ENCODE measurements around the gene PIAS3. TPM values are rescaled to one million over a fixed set of nuclear protein-coding genes. Genes with fewer than 3 reads are reported as not detected.
A peak's percentile ranks its signal among the peaks of the same experiment; 100 is the strongest.

Gene PIAS3
- total RNA-seq, 6 donors from 2014 or later = 23.0 to 71.2 (median 29.5) TPM

DNA sequence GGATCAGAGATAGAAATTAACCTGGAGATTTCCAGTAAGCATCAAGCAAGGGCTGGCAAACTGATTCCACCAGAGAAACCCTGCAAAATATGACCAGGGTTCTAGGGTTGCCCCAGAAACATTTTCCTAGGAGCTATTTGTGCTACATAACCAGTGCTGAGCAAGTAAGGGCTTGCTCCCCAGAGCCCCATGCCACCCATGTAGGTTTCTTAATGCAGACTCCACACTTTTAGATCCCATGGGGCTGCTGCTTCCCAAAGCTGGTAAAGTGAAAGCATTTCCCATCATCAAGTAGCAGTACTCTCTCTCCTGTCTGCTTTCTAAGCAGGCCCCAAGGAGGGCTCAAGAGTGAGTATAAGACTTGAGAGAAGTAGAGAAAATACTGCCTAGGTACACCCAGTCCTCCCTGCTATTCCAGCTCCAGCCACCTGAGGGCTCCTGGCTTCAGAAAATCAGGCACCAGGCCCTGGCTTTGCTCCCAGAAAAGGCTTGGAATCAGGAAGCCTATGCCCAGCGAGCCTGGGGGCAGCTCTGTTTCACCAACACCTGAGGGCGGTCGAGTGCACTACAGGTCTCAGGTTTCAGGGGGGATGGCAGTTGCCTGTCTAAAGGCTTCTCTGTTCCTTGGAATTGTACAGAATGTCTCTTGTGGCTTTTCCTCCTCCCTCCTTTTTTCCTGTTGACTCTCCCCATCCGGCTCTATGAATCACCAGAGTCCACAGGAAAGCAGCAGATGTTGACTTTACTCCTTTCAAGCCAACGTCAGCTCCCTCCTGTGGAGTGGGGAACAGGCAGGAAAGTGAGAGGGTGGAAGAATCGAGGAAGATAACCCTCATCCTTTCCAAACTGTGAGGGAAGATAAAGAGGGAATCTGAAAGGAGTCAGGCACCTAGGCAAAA, 33.0 kb upstream of the PIAS3 start:
- peaks cover 27 to 36% (median 30%) of the 10 kb centered on the region in 4 donors for H3K4me1 ChIP-seq
- ATAC-seq (ENCODE audit: low FRiP score in 2 of 2) (peak; percentile 94 to 96), DNase-seq (peak in 1 of 2 donors; percentile 98)
- TF ChIP-seq POLR2A (IDR thresholded peaks at IDR 0.05) = peak in 1 of 4 donors; percentile 40
- peak in 2 of 4 donors; percentile 61 to 93 for TF ChIP-seq EP300 (IDR thresholded peaks at IDR 0.05)
- peak; percentile 87 to 97 (median 94) for TF ChIP-seq CTCF (IDR thresholded peaks at IDR 0.05)
- peak; percentile 83 to 89 for TF ChIP-seq POLR2AphosphoS5 (IDR thresholded peaks at IDR 0.05)
- WGBS, 2 donors = 4 to 13% methylated on average over 5 to 6 of the region's 6 CpGs
- H3K9me3 ChIP-seq = no peaks in the 10 kb centered on the region
- H3K36me3 ChIP-seq = no peaks in the 10 kb centered on the region
- H3K27ac ChIP-seq = peak overlapping the region; percentile 86 to 94 (median 90)
- H3K4me3 ChIP-seq = peak overlapping the region in 1 of 4 donors; percentile 5
- no peaks in the 10 kb centered on the region for H3K27me3 ChIP-seq

DNA sequence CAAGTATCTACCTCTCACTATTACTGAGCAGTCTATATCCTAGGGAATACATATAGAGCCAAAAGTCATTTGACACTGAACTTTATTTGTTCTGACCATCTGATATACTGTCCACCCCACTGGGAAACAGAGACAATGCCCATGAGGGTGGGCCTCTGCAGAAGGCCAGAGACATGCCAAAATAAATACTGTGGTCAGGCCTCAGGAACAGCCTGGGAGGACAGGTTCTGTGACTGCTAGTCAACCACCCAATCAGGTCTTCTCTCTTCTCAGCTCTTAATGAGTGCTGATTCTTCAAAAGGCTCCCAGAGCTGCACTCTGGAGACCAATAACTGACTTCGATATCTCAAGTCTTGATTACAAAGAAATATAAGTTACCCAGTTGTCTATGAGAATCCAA, 32.3 kb upstream of the PIAS3 start:
- DNase-seq = peak in 1 of 2 donors; percentile 74
- H3K9me3 ChIP-seq = no peaks in the 10 kb centered on the region
- no peaks in the 10 kb centered on the region for H3K27me3 ChIP-seq
- peak in 1 of 4 donors; percentile 32 for TF ChIP-seq POLR2A (IDR thresholded peaks at IDR 0.05)
- TF ChIP-seq POLR2AphosphoS5 (IDR thresholded peaks at IDR 0.05) = peak in 1 of 2 donors; percentile 51
- no peak for TF ChIP-seq CTCF (IDR thresholded peaks at IDR 0.05)
- TF ChIP-seq EP300 (IDR thresholded peaks at IDR 0.05) = peak in 1 of 4 donors; percentile 49
- ATAC-seq (ENCODE audit: low FRiP score in 2 of 2) = peak in 1 of 2 donors; percentile 55
- H3K4me1 ChIP-seq = peaks cover 29 to 37% (median 34%) of the 10 kb centered on the region in 4 donors
- 69 to 71% methylated on average over 1 of the region's 1 CpG for WGBS, 2 donors
- no peak overlapping the region for H3K4me3 ChIP-seq
- H3K36me3 ChIP-seq = no peaks in the 10 kb centered on the region
- H3K27ac ChIP-seq = peak overlapping the region; percentile 86 to 94 (median 90)

DNA sequence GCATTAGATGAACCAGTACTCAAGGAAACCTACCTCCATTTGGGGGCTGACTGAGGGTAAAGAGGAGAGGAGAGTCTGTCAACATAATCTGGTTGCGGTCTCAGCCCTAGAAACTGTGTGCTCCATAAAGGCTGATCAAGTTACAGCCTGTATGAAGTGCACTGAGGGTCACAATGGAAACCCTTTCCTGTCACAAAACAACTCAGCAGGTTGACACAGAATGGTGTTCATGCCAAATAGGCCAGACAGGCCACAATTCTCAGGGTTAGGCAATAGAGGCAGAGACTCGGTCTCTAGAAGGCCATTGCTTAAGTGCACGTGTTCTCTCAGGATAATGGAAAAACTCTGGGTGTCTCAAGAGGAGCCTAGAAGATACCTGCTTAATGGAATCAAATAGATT, 30.8 kb upstream of the PIAS3 start:
- 59 to 88% methylated on average over 3 of the region's 3 CpGs for WGBS, 2 donors
- Histone ChIP-seq H3K27ac (peak overlapping the region in 3 of 4 donors; percentile 60 to 94 (median 89)), H3K4me1 (peaks cover 36 to 43% (median 42%) of the 10 kb centered on the region in 4 donors)

GRCh38 chr1:145887631-145888030, 28.8 kb upstream of the PIAS3 start:
- ATAC-seq (ENCODE audit: low FRiP score in 2 of 2) = no peak
- Histone ChIP-seq H3K9me3 (no peaks in the 10 kb centered on the region), H3K4me3 (no peak overlapping the region)

More for the DNA sequence above, 30.8 kb upstream of the PIAS3 start:
- H3K9me3 ChIP-seq = no peaks in the 10 kb centered on the region
- no peak for ATAC-seq (ENCODE audit: low FRiP score in 2 of 2)
- no peak overlapping the region for H3K4me3 ChIP-seq
- TF ChIP-seq CTCF (IDR thresholded peaks at IDR 0.05) = no peak
- no peak for TF ChIP-seq EP300 (IDR thresholded peaks at IDR 0.05)
- no peak for TF ChIP-seq POLR2AphosphoS5 (IDR thresholded peaks at IDR 0.05)
- no peak for TF ChIP-seq POLR2A (IDR thresholded peaks at IDR 0.05)
- DNase-seq = peak in 1 of 2 donors; percentile 62
- no peaks in the 10 kb centered on the region for H3K27me3 ChIP-seq
- H3K36me3 ChIP-seq = no peaks in the 10 kb centered on the region

More at GRCh38 chr1:145887631-145888030, 28.8 kb upstream of the PIAS3 start:
- WGBS, 2 donors = 67 to 75% methylated on average over 5 of the region's 5 CpGs
- Histone ChIP-seq H3K36me3 (no peaks in the 10 kb centered on the region), H3K4me1 (peaks cover 30 to 37% (median 36%) of the 10 kb centered on the region in 4 donors), H3K27ac (no peak overlapping the region), H3K27me3 (no peaks in the 10 kb centered on the region)
- TF ChIP-seq POLR2AphosphoS5 (IDR thresholded peaks at IDR 0.05) (no peak), CTCF (IDR thresholded peaks at IDR 0.05) (no peak), POLR2A (IDR thresholded peaks at IDR 0.05) (no peak), EP300 (IDR thresholded peaks at IDR 0.05) (no peak)
- no peak for DNase-seq

Data from upper lobe of left lung (tissue), 6 donors.